ENCODE measurements around the gene RASSF4.

RASSF4 gene

DNA sequence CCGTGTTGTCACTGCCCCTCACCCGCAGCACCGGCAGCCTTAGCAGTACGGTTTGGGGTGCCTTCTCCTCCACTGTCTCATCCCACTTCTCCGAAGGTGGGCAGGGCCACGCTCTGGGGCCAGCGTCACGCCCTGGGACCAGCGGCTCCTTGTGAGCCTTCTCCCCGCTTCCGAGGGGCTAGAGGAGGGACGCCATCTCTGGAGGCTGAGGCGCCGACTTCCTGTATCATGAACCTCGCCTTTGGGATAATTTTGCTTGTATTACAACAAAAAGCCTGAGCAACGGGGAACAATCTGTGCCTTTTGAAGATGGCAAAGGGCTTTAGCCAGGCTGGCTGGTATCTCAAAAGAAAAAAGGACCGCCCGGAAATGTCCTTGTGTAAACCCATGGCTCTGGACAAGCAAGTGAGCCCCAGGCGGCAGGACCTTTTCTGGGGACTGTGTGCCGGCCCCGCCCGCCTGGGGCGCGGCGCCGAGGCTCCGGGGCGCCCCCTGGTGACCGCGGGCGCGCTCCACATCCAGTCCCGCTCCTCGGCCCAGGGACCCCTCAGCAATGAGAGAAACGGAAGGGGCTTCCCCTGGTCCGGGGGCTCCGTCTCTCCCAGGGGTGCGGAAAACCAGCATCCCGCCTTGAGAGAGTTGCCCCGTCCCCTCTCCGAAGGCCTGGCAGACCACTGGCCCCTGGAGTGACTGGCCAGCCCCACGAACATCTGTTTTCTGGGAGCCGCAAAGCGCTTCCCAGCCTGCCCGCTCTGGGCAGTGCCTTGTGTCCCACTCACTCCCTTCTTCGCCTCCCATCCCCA lies 15.2 kb downstream of the RASSF4 start:
- in situ Hi-C loops (cut with MboI; ENCODE audit: low sequenced_read_pairs), result no loop called here

GRCh38 chr10:44975431-44976331 lies 16.1 kb downstream of the RASSF4 start:
- in situ Hi-C loops (cut with MboI; ENCODE audit: low sequenced_read_pairs), result no loop called here

GRCh38 chr10:44976352-44977198 lies 17.0 kb downstream of the RASSF4 start:
- in situ Hi-C loops (cut with MboI; ENCODE audit: low sequenced_read_pairs), result no loop called here

GRCh38 chr10:44977287-44978212 lies 17.9 kb downstream of the RASSF4 start:
- in situ Hi-C loops (cut with MboI; ENCODE audit: low sequenced_read_pairs), result no loop called here

GRCh38 chr10:44978213-44978569 lies 18.6 kb downstream of the RASSF4 start:
- in situ Hi-C loops (cut with MboI; ENCODE audit: low sequenced_read_pairs), result no loop called here

GRCh38 chr10:44978570-44979280 lies 19.1 kb downstream of the RASSF4 start, which contains the start of gene DEPP1:
Gene DEPP1 (minus strand): TSS chr10:44978809. CDS start chr10:44978030, 779 bp downstream.
- in situ Hi-C loops (cut with MboI; ENCODE audit: low sequenced_read_pairs), result no loop called here

- in situ Hi-C loops (cut with MboI; ENCODE audit: low sequenced_read_pairs), result no loop called here
Measured at GRCh38 chr10:44979281-44980191, 19.9 kb downstream of the RASSF4 start.

- in situ Hi-C loops (cut with MboI; ENCODE audit: low sequenced_read_pairs), result no loop called here
Measured at GRCh38 chr10:44980309-44981171, 20.9 kb downstream of the RASSF4 start.

DNA sequence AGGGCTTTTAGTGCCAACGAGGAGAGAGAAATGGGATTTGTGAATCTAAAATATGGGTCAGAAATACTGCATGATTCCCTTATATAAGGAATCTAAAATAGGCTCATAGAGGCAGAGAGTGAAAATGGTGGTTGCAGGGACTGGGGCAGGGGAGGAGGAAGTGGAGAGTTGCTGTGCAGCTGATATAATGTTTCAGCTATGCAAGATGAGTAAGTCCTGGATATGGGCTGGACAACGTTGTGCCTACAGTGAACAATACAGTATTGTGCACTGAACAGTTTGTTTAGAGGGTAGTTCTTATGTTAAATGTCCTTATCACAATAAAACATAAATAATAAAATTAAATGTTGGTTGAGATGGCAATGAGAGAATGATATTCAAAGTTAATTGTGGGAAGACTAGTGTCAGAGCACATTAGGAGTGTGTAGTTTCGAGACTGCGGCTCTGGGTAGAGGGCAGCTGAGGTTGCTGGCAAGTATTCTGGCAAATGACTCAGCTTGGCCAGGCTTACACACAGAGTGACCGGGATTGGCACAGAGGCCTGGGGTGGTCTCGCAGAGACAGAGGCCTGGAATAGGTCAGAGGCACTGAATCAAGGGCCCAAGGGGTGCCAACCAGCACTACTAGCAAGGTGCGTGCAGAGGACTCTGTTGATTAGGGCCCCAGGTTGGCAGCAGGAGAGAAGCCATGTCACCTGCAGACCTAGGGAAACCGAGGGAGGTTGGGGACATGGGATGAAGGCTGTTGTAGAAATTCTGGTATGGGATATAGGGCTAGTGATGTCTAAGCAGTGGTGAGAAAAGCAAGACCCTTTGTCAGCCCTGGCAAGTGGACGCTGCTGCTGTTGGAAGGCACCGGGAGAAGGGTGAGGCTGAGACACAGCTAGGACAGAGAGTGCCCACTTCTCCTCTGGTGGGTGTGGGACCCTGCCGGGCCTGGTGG lies 21.8 kb downstream of the RASSF4 start:
- in situ Hi-C loops (cut with MboI; ENCODE audit: low sequenced_read_pairs), result no loop called here

DNA sequence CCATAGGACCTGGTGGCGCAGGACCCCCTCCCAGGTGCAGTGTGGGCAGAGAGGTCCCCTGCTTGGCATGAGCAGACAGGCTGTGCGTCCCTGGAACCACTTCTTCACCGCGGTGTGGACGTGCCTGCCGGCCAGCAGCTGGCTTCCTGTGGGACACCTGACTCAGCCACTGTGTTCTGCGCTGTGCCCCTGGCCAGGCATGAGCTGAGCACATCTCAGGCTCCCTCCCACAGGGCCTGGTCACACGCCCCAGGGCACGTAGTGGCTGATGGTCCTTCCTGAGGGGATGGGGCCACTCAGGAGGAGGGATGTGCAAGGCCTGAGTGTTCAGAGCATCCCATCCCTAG lies 22.5 kb downstream of the RASSF4 start:
- in situ Hi-C loops (cut with MboI; ENCODE audit: low sequenced_read_pairs), result no loop called here

GRCh38 chr10:44982496-44982895 lies 22.9 kb downstream of the RASSF4 start:
- in situ Hi-C loops (cut with MboI; ENCODE audit: low sequenced_read_pairs), result no loop called here

DNA sequence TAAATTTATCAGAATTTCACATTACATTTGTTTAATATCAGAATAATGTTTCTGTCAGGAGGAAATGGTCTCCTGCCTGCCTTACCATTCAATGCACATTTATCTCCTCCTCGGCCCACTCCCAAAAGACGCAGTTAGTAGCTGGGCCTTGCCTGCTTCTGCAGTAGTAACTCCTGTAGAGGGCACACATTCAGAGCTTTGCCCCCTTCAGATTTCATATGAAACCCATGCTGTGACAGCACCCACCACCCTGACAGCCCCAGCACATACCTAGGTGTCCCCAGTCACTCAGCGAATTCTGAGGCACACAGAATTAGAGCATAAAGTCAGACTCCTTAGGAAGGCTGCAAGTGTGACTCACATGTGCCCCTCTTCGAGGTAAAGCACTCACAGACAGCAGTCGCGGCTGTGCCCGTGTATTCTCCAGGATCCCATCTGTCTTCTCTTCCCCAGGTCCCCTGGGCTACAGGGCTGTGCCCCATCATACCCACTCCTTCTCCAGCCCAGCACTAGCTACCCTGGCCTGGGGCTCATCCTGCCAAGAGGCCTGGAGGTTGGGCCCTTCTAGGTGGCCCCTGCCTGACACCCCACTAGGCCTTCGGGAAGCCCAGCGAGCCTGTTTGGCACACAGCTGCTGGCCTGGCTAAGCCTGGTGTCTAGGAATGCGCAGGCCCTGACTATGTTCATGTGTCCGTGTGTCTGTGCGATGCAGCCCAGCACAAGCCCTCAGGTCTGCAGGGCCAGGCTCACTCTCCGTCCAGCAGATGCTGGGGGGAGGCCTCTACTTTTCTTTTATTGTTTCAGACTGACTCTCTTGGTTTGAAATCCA lies 23.7 kb downstream of the RASSF4 start:
- in situ Hi-C loops (cut with MboI; ENCODE audit: low sequenced_read_pairs), result no loop called here

DNA sequence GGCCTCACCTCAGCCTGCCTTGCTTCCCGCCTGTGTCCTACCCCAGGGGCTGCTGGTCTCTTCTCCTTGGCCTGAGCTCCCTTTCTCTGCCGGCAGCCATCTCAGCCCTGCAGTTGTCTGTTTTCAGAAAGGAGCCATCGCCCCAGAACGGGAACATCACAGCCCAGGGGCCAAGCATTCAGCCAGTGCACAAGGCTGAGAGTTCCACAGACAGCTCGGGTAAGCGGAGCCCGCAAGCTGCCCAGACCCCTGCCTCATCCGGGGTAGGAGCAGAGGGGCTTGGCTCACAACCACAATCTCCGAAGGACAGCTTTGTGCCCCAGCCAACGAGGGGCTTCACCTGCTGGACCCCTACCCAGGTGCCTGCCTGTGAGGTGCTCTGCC lies 24.3 kb downstream of the RASSF4 start:
- in situ Hi-C loops (cut with MboI; ENCODE audit: low sequenced_read_pairs), result no loop called here

- in situ Hi-C loops (cut with MboI; ENCODE audit: low sequenced_read_pairs), result no loop called here
Measured at GRCh38 chr10:44984671-44985101, 25.1 kb downstream of the RASSF4 start.

DNA sequence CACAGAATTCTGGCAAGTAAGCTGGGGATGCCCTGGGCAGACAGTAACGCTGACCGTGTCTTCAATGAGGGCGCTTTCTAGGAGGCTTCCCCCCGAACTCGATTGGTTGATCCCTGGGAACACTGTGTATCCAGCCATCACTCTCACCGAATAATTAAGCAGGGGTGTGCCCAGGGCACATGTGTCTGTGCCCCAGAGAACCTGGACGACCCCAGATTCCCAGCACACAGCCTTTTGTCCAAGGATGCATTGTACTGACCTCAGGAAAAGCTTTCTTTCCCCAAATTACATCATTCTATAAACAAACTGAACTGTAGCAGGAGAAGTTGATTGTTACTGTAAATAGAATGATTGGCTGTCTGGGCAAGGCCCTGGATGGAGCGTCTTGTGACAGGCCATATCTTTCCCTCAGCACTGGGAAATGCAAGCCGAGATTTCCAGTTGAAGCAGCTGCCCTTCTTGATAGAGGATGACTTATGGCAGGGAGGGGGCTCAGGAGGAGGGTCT lies 25.6 kb downstream of the RASSF4 start:
- in situ Hi-C loops (cut with MboI; ENCODE audit: low sequenced_read_pairs), result no loop called here
